ENCODE results near the gene CSAD. TPM values are rescaled to one million over a fixed set of nuclear protein-coding genes. Genes with fewer than 3 reads are reported as not detected.

Gene CSAD
- total and polyA plus RNA-seq, 2 of the 13 experiments (the other 11 are each of a cell fraction or from before 2014, with no cell fraction given), result 7.2 to 23.5 TPM

DNA sequence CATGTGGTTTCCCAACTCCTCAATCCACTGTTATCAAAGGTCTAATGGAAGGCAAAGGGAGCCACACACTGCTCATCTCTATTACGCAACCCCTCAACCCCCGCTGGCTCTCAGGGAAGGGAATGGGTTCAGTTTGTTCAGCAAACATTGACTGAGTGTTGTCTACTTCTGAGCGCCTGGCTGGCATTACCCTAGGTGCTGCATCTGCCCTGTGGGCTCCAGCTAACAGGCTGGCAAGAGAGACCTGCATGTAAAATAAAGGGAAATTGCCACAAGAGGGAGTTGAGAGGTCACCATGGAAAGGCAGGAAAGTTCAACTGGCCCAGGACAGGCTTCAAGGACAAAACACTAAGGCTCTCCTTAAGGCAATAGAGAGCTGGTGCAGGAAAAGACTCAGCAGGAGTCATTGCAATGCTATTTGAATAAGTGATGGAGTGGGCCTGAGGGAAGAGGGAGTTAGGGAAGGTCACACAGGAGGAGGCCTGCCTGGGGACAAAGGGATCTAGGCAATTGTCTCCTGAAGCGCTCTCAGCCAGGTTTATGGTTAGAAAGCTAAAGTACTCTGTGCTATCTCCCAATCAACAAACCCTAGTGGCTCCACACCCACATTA, 5.7 kb downstream of the CSAD start (continued):
- TF ChIP-seq, protein P1, sequence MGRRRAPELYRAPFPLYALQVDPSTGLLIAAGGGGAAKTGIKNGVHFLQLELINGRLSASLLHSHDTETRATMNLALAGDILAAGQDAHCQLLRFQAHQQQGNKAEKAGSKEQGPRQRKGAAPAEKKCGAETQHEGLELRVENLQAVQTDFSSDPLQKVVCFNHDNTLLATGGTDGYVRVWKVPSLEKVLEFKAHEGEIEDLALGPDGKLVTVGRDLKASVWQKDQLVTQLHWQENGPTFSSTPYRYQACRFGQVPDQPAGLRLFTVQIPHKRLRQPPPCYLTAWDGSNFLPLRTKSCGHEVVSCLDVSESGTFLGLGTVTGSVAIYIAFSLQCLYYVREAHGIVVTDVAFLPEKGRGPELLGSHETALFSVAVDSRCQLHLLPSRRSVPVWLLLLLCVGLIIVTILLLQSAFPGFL (CRISPR knock-in tag; IDR thresholded peaks at IDR 0.05), result no peak
- TF ChIP-seq ZNF138 (CRISPR knock-in tag; IDR thresholded peaks at IDR 0.05; ENCODE audit: low read depth) (0 out of 2 replicates have a peak, but pooled peaks have one; percentile 37), TGIF2 (CRISPR knock-in tag; IDR thresholded peaks at IDR 0.05) (peak; percentile 70; the same call in 1 of the 2 replicates), TEAD3 (CRISPR knock-in tag; optimal IDR thresholded peaks at IDR 0.05; ENCODE audit: borderline replicate concordance) (peak; percentile 80), ZBTB7A (CRISPR knock-in tag; IDR thresholded peaks at IDR 0.05) (no peak), ZNF556 (CRISPR knock-in tag; IDR thresholded peaks at IDR 0.05; ENCODE audit: borderline replicate concordance) (peak; percentile 86; the same call in 1 of the 2 replicates), FIP1L1 (IDR thresholded peaks at IDR 0.05; ENCODE audit: borderline replicate concordance, insufficient read depth, low read depth, low read length) (no peak), MTF2 (CRISPR knock-in tag; IDR thresholded peaks at IDR 0.05; ENCODE audit: borderline replicate concordance) (no peak), ZNF34 (CRISPR knock-in tag; IDR thresholded peaks at IDR 0.05; ENCODE audit: borderline replicate concordance) (no peak), SMYD3 (CRISPR knock-in tag; IDR thresholded peaks at IDR 0.05) (no peak)
- TF ChIP-seq, protein P2, sequence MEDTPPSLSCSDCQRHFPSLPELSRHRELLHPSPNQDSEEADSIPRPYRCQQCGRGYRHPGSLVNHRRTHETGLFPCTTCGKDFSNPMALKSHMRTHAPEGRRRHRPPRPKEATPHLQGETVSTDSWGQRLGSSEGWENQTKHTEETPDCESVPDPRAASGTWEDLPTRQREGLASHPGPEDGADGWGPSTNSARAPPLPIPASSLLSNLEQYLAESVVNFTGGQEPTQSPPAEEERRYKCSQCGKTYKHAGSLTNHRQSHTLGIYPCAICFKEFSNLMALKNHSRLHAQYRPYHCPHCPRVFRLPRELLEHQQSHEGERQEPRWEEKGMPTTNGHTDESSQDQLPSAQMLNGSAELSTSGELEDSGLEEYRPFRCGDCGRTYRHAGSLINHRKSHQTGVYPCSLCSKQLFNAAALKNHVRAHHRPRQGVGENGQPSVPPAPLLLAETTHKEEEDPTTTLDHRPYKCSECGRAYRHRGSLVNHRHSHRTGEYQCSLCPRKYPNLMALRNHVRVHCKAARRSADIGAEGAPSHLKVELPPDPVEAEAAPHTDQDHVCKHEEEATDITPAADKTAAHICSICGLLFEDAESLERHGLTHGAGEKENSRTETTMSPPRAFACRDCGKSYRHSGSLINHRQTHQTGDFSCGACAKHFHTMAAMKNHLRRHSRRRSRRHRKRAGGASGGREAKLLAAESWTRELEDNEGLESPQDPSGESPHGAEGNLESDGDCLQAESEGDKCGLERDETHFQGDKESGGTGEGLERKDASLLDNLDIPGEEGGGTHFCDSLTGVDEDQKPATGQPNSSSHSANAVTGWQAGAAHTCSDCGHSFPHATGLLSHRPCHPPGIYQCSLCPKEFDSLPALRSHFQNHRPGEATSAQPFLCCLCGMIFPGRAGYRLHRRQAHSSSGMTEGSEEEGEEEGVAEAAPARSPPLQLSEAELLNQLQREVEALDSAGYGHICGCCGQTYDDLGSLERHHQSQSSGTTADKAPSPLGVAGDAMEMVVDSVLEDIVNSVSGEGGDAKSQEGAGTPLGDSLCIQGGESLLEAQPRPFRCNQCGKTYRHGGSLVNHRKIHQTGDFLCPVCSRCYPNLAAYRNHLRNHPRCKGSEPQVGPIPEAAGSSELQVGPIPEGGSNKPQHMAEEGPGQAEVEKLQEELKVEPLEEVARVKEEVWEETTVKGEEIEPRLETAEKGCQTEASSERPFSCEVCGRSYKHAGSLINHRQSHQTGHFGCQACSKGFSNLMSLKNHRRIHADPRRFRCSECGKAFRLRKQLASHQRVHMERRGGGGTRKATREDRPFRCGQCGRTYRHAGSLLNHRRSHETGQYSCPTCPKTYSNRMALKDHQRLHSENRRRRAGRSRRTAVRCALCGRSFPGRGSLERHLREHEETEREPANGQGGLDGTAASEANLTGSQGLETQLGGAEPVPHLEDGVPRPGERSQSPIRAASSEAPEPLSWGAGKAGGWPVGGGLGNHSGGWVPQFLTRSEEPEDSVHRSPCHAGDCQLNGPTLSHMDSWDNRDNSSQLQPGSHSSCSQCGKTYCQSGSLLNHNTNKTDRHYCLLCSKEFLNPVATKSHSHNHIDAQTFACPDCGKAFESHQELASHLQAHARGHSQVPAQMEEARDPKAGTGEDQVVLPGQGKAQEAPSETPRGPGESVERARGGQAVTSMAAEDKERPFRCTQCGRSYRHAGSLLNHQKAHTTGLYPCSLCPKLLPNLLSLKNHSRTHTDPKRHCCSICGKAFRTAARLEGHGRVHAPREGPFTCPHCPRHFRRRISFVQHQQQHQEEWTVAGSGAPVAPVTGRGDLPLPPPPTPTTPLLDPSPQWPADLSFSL (CRISPR knock-in tag; IDR thresholded peaks at IDR 0.05), result no peak
- TF ChIP-seq, protein P3, sequence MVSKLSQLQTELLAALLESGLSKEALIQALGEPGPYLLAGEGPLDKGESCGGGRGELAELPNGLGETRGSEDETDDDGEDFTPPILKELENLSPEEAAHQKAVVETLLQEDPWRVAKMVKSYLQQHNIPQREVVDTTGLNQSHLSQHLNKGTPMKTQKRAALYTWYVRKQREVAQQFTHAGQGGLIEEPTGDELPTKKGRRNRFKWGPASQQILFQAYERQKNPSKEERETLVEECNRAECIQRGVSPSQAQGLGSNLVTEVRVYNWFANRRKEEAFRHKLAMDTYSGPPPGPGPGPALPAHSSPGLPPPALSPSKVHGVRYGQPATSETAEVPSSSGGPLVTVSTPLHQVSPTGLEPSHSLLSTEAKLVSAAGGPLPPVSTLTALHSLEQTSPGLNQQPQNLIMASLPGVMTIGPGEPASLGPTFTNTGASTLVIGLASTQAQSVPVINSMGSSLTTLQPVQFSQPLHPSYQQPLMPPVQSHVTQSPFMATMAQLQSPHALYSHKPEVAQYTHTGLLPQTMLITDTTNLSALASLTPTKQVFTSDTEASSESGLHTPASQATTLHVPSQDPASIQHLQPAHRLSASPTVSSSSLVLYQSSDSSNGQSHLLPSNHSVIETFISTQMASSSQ (IDR thresholded peaks at IDR 0.05; ENCODE audit: low read depth), result no peak
- TF ChIP-seq, protein P3 (CRISPR knock-in tag; IDR thresholded peaks at IDR 0.05; ENCODE audit: borderline replicate concordance), result peak; percentile 61; the same call in 1 of the 2 replicates
- TF ChIP-seq, protein P4, sequence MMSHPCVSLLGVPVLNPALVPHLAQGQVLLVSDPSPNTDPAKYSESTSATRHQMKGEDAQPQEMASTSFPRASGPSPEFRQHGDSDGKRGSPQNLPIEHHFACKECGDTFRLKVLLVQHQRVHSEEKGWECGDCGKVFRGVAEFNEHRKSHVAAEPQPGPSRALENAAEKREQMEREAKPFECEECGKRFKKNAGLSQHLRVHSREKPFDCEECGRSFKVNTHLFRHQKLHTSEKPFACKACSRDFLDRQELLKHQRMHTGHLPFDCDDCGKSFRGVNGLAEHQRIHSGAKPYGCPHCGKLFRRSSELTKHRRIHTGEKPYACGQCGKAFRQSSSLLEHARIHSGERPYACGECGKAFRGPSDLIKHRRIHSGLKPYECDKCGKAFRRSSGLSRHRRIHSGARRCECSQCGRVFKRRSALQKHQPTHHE (CRISPR knock-in tag; IDR thresholded peaks at IDR 0.05; ENCODE audit: borderline replicate concordance), result no peak

Measured in HepG2 (cell line).